ENCODE data around the gene SPSB1.

SPSB1 gene

DNA sequence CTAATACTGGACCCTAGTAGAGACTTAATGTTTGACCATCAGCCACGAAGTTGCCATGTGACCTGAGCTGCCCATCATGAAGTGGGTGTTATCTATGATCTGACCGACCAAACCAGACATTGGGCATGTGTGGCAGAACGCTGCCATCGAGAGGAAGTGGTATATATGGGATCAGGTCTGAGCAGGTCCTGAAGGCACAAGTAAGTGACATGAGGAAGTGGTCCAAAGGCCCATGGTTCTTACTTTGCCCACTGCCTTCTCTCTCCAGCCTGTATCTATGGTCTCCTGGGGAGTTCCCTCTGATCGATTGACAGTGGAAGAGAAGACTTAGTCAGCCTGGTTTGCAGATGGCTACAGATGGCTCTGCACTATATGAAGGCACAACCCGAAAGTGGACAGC lies 7.9 kb downstream of the SPSB1 start:
- no peak for DNase-seq (ENCODE audit: low spot score)

- no peak for DNase-seq (ENCODE audit: low spot score)
Observed at GRCh38 chr1:9302745-9303524, 10.2 kb downstream of the SPSB1 start.

GRCh38 chr1:9303916-9304315 lies 11.2 kb downstream of the SPSB1 start:
- DNase-seq (ENCODE audit: low spot score): no peak

DNA sequence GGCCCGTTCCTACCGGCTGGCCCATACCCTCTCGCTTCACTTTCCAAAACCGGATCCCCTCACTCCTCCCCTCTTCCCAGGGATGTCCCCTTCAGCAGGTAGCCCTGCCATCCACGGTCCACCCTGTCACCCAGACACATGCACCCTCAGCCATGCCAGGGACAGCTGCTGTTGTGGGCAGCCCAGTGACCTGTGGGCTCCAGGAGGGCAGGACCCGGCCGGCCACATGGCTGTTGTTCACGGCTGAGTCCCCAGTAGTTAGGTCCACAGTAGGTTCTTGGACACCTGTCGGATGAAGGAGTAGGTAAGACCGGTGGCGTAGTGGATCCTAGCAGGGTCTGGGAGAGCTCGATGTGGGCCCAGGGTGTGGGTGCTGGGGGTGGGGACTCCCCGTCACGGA lies 12.5 kb downstream of the SPSB1 start:
- DNase-seq (ENCODE audit: low spot score): no peak

- DNase-seq (ENCODE audit: low spot score): no peak
Observed at GRCh38 chr1:9306006-9306405, 13.3 kb downstream of the SPSB1 start.

DNA sequence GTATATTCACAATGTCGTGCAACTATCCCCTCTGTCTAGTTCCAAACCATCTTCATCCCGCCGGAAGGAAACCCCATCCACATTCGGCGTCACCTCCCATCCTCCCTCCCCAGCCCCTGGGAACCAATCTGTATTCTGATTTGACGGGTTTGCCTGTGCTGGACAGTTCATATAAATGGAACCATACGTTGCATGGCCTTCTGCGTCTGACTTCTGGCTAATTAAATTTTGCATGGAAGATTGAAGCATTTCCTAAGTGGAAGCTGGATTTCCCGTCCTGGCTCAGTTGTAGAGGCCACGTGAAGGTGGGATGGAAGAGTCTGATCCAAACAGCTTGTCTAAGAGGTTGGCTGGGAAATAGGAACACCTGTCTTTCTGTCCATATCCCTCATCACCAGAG lies 14.6 kb downstream of the SPSB1 start:
- no peak for DNase-seq (ENCODE audit: low spot score)

- DNase-seq (ENCODE audit: low spot score): no peak
Observed at GRCh38 chr1:9308236-9308785, 15.6 kb downstream of the SPSB1 start.

DNA sequence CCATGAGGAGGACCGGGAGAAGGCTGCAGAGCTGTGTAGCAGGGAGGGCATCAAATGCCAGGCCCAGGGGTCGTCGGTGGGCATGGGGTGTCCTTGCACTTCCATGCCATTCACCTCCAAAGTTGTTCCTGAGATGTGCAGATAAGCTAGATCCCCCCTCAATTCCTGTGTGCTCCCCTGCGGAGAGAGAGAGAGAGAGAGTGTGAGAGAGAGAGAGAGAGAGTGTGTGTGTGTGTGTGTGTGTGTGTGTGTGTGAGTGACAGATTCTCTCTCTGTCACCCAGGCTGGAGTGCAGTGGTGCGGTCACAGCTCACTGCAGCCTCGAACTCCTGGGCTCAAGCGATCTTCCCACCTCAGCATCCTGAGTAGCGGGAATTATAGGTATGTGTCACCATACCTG lies 16.4 kb downstream of the SPSB1 start:
- no peak for DNase-seq (ENCODE audit: low spot score)

DNA sequence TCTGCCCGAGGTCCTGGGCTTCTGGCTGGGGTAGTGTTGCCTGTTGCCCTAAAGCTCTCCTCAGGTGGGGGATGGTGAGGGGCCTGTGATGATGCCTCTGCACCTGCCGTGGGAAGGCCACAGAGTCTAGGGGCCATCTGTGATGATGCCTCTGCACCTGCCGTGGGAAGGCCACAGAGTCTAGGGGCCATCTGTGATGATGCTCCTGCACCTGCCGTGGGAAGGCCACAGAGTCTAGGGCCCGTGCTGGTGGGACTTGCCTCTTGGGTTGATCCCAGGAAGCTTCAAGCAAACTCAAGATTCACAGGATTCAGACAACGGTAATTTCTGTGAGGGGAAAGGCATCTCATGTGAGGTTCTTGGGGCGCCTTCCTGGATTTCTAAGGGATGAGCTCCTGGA lies 17.3 kb downstream of the SPSB1 start:
- DNase-seq (ENCODE audit: low spot score): no peak

DNA sequence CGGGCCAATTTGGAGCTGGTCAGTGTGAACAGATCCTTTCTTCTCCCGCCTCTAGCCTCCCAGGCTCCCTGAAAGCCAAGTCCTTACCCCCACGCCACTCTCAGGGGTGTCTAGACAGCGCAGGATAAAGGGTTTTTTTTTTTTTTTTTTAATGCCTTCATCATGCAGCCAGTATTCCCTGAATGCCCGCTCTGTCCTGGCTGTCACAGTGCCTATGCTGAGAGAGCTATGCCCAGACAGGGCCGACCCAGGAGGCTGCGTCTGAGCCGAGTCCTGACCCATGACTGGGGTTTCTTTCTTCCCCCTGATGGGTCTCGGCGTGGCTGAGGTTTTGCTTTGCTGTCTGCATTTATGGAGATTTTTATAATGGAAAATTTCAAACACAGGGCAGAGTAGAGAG lies 18.3 kb downstream of the SPSB1 start:
- no peak for DNase-seq (ENCODE audit: low spot score)

DNA sequence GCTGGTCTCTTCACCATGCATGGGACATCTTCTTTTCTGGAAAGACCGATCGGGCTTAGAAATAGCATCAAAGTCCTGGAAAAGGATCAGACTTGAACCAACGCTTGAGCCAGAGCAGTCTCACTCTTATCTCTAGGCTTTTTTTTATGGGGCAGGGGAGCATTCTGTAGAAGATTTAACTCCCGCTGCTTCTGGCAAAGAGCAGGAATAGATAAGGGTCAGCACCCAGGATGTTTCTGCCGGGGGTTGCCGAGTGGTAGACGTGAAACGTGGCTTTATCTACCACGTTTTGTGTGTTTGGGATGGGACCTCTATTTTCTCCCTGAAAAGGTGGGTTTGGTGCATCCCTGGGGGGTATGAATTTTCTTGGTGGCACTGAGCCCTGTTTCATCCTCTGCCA lies 18.8 kb downstream of the SPSB1 start:
- no peak for DNase-seq (ENCODE audit: low spot score)

GRCh38 chr1:9312168-9312720 lies 19.6 kb downstream of the SPSB1 start:
- no peak for DNase-seq (ENCODE audit: low spot score)

GRCh38 chr1:9313576-9313975 lies 20.9 kb downstream of the SPSB1 start:
- no peak for DNase-seq (ENCODE audit: low spot score)

DNA sequence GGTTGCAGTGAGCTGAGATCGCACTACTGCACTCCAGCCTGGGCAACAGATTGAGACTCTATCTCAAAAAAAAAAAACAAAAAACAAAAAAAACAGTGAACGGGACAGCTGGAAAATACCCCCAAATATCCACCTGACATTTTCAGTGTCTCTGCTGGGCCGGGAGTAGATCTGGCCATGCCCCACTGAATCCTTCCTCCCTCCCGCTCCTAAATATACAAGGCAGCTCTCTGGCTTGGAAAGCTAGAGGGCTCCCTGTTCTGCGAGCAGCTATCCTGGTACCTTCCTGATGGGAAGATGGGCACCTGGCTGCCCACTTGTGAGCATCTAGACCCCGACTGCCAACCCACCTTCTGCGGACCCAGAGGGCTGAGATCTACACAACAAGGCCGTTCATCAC lies 21.4 kb downstream of the SPSB1 start:
- no peak for DNase-seq (ENCODE audit: low spot score)

GRCh38 chr1:9314711-9315379 lies 22.2 kb downstream of the SPSB1 start:
- no peak for DNase-seq (ENCODE audit: low spot score)

GRCh38 chr1:9315411-9316079 lies 22.9 kb downstream of the SPSB1 start:
- no peak for DNase-seq (ENCODE audit: low spot score)

GRCh38 chr1:9316080-9316444 lies 23.4 kb downstream of the SPSB1 start:
- no peak for DNase-seq (ENCODE audit: low spot score)

GRCh38 chr1:9316512-9316911 lies 23.8 kb downstream of the SPSB1 start:
- no peak for DNase-seq (ENCODE audit: low spot score)

DNA sequence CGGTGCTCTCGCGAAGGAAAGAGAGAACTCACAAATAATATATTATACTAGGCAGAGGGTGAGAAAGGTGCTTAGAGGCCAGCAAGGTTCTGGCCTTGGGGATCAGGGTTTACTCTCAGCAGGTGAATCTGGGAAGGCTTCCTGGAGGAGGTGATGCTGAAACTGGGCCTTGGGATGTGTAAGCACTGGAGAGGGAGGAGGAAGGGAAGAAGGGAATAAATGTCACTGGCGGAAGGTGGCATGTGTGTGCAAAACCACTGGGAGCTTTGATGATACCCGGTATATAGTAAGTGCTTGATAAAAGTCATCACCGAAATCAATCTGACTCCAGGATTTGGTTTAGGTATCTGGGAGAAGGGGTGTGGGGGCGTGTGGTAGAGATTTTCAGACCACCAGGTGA lies 24.4 kb downstream of the SPSB1 start:
- no peak for DNase-seq (ENCODE audit: low spot score)

DNA sequence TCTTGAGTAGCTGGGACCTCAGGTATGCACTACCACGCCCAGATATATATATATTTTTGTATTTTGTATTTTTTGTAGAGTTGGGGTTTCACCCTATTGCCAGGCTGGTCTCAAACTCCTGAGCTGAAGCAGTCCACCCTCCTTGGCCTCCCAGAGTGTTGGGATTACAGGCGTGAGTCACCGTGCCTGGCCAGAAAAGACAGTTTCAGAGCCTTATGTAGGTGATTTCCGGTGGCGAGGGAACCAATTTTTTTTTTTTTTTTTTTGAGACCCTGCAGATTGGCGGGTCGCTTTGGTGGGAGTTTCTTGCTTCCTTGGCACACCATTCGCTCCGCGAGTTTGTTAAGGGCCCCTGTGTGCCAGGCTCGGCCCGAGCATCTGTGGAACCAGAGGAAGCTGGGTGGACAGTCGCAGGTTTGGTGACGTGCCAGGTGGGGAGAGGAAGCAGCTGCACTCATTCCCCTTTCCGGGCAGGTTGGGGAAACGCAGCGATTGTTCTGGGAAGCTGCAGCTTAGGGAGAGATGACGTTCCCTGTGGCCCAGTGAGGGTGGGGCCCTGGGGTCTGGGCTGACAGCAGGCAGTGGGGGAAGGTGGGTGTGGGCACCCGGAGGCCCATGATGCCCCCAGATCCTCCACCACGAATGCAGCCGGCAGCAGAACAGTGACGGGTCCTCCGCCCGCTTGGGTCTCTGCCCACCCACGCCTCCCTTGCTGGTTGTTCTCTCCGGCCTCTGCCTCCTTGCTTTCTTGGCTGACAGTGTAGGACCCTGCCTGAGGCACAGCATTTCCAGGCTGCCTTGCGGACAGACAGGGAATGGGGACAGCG lies 25.1 kb downstream of the SPSB1 start:
- DNase-seq (ENCODE audit: low spot score): no peak

DNA sequence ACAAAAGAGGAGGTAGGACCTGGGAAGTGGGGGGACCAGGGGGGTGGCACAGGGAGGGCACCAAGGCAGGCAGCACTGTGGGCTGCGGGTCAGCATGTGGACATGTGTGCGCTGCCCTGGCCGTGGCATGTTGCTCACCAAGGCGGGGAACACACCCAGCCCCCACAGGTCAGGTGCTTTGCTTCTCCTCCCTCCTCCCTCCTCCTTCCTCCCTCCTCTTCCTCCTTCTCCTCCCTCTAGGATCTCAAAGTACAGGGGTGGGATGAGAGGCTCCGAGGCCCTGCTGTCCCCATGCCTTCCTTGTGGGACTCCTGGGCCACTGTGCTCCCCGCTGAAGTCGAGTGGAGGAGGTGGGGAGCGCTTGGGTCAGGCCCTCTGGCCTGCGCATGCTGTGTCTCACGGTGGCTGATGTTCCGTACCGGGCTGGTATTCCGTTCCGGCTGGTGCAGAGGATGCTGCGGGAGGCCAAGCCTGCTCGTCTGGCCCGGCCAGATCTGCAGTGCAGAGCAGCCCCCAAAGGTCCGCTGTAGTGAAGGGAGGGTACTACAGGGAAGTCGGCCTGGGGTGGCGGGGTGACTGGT lies 26.6 kb downstream of the SPSB1 start:
- no peak for DNase-seq (ENCODE audit: low spot score)
